Measurements from ENCODE around the gene SRC.

The SRC gene

DNA sequence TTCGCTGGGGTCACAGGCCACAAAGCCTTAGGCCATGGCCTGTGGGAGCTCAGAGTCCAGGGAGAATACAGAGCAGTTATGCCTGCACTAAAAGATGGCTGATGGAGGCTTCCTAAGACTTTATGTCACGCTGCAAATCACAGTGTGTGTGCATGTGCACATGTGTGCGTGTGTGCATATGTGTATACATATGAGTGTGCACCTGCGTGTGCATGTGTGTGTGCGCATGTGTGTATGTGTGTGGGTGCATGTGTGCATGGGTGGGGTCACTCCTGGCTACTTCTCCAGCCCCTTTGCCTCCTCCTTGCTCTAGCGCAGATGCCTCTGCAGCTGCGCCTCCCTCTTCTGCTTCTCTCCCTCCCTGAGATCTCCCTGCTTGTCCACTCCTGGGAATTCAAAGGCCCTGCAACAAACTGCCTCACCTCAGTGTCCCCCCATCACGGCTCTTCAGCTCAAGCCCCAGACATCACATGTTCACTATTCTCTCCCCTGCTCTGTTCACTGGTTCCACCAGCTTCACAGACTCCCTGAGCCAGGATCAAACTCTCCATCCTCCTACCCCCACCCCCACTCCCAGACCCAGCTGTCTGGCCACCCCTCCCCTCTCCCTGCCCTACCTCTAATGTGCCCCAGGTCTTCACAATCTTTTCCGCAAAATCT lies 90.7 kb downstream of the SRC start:
- no peak for DNase-seq

DNA sequence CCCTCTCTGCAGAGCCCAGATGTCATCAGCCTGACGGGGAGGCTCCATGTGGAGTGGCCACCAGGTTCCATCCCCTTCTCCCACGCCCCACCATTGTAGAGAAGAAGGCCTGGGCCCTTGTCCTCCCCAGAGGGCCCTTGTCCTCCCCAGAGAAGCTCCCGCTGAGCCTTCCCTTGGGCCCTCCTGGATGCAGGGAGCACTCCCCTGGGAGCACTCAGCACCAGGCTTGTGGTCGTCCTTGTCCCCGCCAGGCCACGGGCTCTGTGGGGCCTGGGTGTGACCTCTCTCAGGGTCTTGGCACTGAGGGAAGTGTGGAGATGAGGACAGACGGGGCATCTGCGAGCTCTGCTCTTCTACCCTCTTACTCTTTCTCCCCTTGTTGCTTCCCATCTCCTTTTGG lies 91.7 kb downstream of the SRC start:
- no peak for DNase-seq

DNA sequence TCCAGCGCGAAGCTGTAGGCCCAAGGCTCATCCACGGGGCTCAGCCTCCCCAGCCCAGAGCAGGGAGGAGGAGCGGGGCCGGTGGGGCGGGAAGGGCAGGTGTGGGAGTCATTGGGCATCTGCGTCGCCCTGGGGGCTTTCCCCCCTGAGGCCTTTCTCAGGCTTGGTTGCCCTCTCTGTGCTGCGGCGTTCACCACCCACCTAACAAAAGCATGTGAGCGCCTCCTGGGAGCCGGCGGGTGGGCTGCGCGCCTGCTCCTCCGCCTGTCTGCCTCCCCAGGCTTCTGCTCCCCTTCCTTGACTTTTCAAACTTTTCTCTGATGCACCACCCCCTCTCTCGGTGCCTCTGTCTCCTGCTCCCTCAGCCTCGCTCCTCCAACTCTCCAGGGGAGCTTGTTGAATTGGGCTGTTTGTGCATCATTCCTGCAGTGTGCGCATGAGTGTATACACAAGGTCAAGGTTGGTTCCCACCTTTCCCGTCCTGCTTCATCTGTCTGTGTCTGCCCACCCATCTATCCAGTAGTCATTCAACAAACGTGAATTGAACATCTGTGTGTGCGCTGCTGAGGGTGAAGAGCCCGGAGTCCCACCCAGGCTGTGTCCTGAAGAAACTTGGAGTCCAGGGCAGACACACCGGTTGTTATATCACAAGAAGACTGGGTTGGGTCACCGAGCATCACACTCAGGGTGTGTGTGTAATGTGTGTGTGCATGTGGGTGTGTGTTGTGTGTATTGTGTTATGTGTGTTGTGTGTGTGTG lies 92.7 kb downstream of the SRC start:
- no peak for DNase-seq

DNA sequence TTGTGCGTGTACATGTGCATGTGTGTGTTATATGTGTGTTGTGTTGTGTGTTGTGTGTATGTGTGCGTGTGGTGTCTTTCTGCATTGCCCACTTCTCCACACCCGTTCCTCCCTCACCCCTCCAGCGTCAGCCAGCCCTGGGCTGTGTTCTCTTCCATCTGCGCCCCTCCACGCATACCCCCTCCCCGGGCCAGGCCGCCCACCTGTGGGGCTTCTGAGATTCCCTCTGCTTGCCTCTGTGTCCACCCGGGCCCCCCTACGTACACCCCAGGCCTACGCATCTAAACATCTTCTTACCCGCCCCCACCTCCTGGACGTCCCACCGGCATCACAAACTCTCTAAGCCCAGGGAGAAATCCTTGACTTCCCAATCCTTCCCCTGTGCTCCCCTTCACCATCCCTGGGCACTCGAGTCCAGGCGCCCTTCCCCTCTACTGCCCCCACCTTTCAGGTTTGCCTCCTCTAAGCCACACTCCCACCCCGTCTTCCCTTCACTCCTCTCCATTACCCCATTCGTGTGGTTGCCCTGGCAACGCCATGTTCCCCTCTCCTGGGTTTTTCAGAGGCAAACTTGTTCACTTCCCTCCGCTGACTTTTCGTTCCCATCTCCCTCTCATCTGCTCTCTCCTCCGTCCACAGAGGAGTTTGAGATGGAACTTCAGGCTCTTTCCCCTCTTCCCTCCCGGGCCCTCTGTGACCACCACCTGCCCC lies 93.4 kb downstream of the SRC start:
- DNase-seq: no peak

DNA sequence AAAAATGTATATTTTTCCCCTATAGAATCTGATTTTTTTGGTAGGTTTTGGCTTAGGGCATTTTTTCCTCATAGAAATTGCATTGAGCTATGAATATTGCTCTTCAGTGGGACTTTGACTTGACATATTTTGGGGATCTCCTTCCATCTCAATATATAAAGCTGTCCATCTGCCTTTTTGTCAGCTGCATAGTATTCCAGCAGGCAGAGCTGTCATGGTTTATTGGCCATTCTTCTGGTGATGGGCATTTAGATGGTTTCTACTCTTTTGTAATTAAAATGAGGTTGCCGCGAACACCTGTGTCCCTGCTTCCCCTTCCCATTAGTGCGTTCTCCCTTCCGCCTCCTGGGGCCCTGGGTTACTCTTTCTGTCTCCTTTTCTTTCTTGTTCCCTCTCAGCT lies 95.1 kb downstream of the SRC start:
- DNase-seq: no peak

DNA sequence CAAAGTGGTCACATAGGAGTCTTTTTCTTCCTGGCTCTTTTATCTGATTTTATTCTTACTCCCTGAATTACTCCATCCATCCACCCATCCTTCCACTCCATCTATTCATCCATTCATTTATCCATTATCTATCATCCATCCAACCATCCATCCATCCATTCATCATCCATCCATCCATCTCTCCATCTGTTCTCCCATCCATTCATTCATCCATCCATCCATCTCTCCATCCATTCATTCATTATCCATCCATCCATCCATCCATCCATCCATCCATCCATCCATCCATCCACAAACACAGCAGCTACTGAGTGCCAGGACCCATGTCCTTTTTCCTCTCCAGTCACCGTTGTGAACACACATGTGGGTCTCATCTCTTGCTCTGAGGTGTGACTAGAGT lies 96.6 kb downstream of the SRC start:
- DNase-seq: no peak

DNA sequence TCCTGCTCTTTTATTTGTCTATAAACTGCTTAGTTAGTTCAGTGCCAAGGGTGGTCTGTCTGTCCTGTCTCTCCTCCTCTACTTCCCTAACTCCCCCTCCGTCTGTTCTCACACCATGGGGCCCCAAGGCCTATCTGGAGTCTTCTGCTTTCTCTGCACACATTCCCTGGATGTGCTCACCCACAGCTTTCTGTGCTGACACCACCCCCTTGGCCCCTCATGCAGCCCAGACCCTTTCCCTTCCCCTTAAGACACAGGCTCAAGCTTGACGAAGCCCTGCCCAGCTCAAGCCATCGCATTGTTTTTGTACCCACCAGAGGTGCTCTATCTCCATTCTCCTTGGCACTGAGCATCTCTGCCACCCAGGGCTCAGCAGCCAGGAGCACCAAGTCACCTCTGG lies 97.0 kb downstream of the SRC start:
- DNase-seq: peak; percentile 20

DNA sequence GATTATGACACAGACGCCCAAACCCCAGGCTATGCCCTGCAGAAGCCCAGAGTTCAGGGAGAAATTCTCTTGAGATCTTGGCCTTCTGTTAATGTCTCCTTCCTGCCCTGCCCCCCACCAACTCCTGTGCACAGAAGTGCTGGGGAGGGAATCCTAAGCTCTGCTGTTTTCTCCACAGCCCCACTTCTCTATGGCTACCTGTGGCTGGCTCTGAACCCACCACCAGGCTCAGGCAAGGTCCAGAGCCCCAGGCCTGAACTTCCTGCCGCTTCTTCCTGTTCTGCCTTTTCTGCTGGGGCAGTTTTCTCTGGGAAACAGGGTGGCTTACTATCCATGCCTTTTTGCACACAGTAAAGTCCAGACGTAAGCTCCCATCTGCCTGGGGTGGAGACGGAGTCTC lies 97.7 kb downstream of the SRC start:
- DNase-seq: peak; percentile 43

DNA sequence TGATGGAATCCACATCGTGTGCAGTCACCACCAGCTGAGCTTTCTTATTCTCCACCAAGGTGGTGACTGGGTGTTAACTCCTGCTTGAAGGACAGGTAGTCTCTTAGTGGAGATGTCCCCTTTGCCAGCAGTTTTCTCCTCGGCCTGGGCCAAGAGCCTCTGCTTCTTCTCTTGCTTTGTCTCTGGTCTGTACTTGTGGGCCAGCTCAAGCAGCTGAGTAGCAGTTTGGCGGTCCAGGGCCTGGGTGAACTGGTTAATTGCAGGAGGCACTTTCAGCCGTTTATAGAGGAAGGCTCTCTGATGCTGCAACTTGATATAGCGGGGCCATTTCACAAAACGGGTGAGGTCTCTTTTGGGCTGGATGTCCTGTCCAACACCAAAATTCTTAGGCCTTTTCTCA lies 99.1 kb downstream of the SRC start:
- peak; percentile 26 for DNase-seq

DNA sequence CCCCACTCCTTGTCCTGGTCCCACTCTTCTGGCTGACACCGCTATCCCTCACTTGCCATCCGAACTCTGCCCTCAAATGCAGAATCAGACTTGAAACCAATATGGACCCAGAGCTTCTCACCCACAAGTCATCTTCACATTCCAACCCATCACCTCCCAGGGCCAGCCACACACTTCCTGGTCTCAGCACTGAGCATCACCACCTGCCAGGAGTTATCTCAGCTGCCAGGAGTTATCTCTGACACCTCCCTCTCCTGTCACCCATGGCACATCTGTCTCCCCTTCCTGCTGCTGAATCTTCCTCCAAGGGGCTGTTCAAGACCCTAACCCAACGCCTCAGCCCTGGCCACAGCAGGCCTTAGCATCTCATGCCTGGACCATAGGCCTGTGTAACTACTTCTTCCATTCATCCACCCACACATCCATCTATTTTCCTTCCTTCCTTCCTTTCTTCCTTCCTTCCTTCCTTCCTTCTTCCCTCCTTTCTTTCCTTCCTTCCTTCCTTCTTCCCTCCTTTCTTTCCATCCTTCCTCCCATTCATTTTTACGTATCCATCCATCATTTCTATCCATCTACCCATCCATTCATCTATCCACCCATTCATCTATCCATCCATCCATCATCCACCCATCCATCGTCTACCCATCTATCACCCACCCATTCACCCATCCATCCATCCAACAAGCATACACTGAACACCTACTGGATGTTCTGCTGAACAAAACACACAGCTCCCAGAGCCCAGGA lies 100.5 kb downstream of the SRC start:
- peak; percentile 25 for DNase-seq

DNA sequence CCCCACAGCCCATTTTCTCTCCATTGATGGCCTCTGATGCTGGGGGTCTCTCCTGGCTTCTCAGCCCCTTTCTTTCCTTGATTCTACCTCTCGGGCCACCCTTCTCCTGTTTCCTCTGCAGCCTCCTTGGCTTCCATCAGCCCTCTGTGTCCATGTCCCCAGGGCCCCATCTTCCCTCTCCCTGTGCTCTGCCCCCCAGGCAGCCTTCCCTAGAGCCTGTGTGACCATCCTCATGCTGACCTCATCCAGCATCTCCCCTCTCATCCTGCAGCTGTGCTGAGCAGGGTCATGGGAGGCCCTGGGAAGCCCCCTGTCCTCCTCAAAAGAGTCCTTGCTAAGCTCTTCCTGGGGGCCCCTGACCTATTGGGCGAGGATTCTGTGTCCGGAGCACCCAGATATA lies 101.7 kb downstream of the SRC start:
- DNase-seq: no peak

DNA sequence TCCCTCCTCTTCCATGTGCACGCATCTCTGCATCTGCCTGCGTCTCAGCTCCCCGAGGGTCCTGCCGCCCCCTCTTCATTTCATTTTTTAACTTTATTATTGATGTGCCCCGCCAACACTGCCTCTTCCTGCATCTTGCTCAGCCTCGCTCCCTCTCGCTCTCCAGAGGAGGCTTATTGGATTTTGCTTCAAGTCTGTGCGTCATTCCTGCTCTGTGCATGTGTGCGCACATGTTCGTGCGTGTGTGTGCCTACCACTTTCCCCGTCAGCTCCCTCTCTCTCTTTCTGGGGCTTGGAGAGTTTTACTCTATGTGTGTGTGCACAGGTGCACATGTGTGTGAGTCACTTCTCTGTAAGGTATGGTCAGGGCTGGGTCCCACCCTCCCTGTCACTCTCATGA lies 103.3 kb downstream of the SRC start:
- no peak for DNase-seq

DNA sequence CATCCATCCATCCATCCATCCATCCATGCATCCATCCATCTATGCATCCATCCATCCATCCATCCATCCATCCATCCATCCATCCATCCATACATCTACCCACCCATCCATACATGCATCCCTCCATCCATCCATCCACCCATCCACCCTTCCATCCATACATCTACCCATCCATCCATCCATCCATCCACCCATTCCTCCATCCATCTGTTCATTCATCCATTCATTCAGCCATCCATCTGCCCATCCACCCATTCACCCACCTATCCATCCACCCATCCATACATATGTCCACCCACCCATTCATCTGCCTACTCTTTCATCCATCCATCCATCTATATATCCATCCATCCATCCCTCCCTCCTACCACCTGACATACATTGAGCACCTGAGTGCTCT lies 104.4 kb downstream of the SRC start:
- no peak for DNase-seq

DNA sequence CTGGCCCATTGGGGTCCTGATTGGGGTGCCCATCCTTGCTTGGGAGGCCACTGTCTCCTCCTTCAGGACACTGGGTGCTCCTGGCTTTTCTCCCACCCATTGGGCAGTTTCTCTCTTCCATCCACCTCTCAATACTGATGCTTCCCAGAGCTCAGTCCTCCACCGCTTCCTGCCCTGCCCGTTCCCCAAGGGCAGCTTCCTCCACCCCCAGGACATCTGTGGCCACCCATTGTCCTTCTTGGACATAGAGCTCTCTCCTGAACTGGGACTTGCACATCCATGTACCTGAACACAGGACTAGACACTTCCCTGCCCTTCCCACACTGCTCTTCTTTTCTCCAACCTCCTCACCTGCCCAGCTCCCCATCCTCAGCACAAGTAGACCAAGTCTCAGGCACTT lies 105.7 kb downstream of the SRC start:
- DNase-seq: no peak

DNA sequence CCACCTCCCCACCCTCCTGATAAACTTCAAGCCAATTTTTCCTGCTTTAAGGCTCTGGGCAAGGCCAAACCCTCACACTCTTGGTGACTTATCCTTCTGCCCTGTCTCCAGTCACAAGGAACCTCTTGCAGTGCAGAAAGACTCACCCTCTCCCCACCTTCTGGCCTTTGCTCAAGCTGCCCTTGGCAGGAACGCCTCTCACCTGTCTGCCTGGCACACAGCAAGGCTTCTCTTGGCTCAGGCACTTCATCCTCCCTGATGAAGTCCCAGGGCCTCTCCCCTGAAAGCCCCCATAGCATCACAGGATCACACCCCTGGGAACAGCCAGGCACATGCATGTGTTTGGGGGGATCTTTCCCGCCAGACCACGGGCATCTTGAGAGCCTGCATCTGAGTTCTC lies 106.3 kb downstream of the SRC start:
- no peak for DNase-seq

DNA sequence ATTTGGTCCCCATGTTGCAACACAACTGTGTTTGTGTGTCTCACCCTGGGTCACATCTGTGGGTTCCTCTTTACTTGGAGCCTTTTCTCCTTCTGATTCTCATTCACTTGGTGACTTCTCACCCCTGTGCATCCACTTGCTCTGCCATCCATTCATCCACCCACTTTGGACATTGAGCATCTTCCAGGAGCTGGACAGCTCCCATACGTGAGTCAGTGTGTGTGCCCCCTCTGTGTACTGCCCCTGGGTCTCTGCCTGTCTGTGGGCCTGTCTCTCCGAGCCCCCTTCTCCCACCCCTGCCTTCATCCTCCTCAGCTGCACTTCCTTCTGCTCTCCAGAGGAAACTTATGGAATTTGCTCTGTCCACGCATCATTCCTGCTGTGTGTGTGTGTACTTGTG lies 107.3 kb downstream of the SRC start:
- no peak for DNase-seq

DNA sequence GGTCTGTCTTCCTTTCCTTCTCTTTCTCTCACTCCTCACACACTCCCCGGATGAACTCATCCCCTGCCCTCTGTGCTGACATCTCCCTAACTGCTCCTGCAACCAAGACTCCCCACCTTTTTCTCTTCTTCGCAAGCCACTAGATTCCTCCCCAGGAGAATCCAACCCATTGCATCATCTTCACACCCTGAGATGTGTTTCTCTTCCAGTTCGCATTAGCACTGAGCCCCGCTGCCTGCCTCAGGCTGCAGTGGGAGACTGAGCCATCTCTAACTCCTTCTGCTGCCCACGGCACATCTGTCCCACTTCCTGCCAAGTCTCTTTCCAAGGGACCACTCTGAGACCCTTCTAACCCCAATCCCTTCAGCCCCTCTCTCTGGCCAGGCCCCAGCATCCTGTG lies 107.9 kb downstream of the SRC start:
- no peak for DNase-seq

DNA sequence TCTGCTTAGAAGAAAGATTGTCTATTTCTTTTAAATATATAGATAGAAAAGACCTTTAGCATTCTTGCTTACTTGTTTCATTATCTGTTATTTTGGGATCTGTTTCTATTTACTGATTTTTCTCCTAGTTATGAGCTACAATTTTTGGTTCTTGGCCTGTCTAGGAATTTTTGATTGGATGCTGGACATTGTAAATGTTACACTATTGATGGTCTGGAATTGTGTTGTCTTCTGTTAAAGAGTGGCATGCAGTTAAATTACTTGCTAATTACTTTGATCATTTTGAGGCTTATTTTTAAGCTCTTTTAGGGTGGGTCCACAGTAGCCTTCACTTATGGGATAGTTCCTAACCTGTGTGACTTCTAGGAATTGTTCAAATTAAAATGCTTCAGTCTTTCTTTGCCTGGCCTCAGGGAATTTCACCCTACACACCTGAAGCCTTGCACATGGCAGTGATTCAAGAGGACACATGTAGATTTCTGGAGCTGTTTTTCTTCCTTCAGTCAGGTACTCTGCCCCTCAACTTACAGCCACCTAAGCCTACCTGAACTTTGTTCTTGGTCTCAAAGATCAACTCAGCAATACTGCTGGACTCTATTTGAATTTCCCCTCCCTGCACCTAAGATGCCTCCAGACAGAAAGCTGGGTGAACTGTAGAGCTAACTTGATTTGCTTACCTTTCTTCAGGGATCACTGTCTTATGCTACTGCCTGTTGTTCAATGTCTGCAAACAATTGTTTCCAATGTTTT lies 108.9 kb downstream of the SRC start:
- no peak for DNase-seq

Measured in islet precursor cell (in vitro differentiated cells).